B cell (primary cell): ENCODE results near the gene INHBA. TPM values are rescaled to one million over a fixed set of nuclear protein-coding genes. Genes with fewer than 3 reads are reported as not detected.

Experiments used
- ATAC-seq: fragments of 200-7000 bp; cut with Tn5 transposase; one replicate; pipeline ENCODE4 v1.10.0; 2021; ENCODE audit warnings: low read depth, mild to moderate bottlenecking, moderate number of reproducible peaks, moderate library complexity
- CTCF ChIA-PET: fragments of 350-600 bp; sonication (Branson Sonifier 250); formaldehyde crosslinking; loops from one replicate; lab custom pipeline; 2021; ENCODE audit warnings: antibody characterized with exemption, inconsistent platforms; lab: Charles Lee
- POLR2A ChIA-PET: fragments of 350-600 bp; sonication (Branson Sonifier 250); formaldehyde crosslinking; loops from one replicate; lab custom pipeline; 2021; ENCODE audit warnings: antibody characterized with exemption; lab: Charles Lee
- DNase-seq: peaks from one replicate; pipeline ENCODE4 v3.0.0; 2013
- H2AFZ ChIP-seq: 2 replicates; pipeline ENCODE4 v1.6.1; 2012; ENCODE audit warnings: mild to moderate bottlenecking, low read depth, low read length; ENCODE audit not compliant: insufficient read depth, poor library complexity, severe bottlenecking
- H3K27ac ChIP-seq, 2 donors: 1 replicate in 1 of 2; 2 replicates in 1 of 2; pipeline ENCODE4 v1.5.1; 2012 to 2013; ENCODE audit warnings: low read length in 2 of 2, mild to moderate bottlenecking in 2 of 2, moderate library complexity in 1 of 2
- H3K27me3 ChIP-seq, 4 experiments: fragments of 200-600 bp in 1 of 4; sonication (generic) in 1 of 4; replicated peaks in 1 of 4; 1 replicate in 2 of 4; 2 replicates in 2 of 4; pipeline versions ENCODE4 v1.6.1 to v1.7.0; 2013 to 2016; ENCODE audit warnings: low read length in 3 of 4, mild to moderate bottlenecking in 2 of 4, mixed read lengths in 1 of 4, moderate library complexity in 1 of 4; ENCODE audit not compliant: insufficient read depth in 4 of 4, control insufficient read depth in 3 of 4; ENCODE audit errors: control extremely low read depth in 1 of 4
- H3K36me3 ChIP-seq, 2 experiments: replicated peaks in 1 of 2; 1 replicate in 1 of 2; 2 replicates in 1 of 2; pipeline versions ENCODE4 v1.6.1 to v1.7.1; 2013; ENCODE audit warnings: low read length in 1 of 2; ENCODE audit not compliant: insufficient read depth in 2 of 2, control insufficient read depth in 1 of 2; ENCODE audit errors: control extremely low read depth in 1 of 2, extremely low read depth in 1 of 2
- H3K4me1 ChIP-seq, 2 donors: fragments of 200-600 bp in 1 of 2; sonication (generic) in 1 of 2; 1 replicate in 1 of 2; 2 replicates in 1 of 2; pipeline versions ENCODE4 v1.5.1 to v1.6.1; 2013 to 2017; ENCODE audit warnings: low read length in 2 of 2; ENCODE audit not compliant: control insufficient read depth in 2 of 2, insufficient read depth in 2 of 2
- H3K4me2 ChIP-seq: replicated peaks from 2 replicates; pipeline ENCODE3; 2012; ENCODE audit warnings: mild to moderate bottlenecking, low read depth, low read length; ENCODE audit not compliant: poor library complexity, severe bottlenecking
- H3K4me3 ChIP-seq, 5 experiments: fragments of 200-600 bp in 1 of 5; sonication (generic) in 1 of 5; 1 replicate in 3 of 5; 2 replicates in 2 of 5; pipeline versions ENCODE4 v1.5.1 to v1.7.0; 2011 to 2016; ENCODE audit warnings: low read length in 4 of 5, mild to moderate bottlenecking in 4 of 5, low read depth in 2 of 5, control low read depth in 1 of 5, moderate library complexity in 1 of 5; ENCODE audit not compliant: insufficient read depth in 1 of 5; ENCODE audit errors: control extremely low read depth in 1 of 5, extremely low read depth in 1 of 5
- H3K79me2 ChIP-seq: fragments of 200-600 bp; sonication (generic); one replicate; pipeline ENCODE4 v1.6.0; 2016; ENCODE audit warnings: low read length; ENCODE audit not compliant: control insufficient read depth, insufficient read depth
- H3K9ac ChIP-seq: fragments of 200-600 bp; sonication (generic); 2 replicates; pipeline ENCODE4 v1.6.1; 2017; ENCODE audit warnings: mild to moderate bottlenecking, low read length, moderate library complexity
- H3K9me3 ChIP-seq, 3 donors: one replicate each; pipeline versions ENCODE4 v1.6.1 to v1.7.1; 2013; ENCODE audit warnings: low read length in 2 of 3; ENCODE audit not compliant: control insufficient read depth in 2 of 3, insufficient read depth in 1 of 3; ENCODE audit errors: control extremely low read depth in 1 of 3
- H4K20me1 ChIP-seq: 2 replicates; pipeline ENCODE4 v1.6.0; 2012; ENCODE audit warnings: mild to moderate bottlenecking, low read length; ENCODE audit not compliant: insufficient read depth, control insufficient read depth, poor library complexity, severe bottlenecking
- H3K27ac Mint-ChIP-seq: one replicate; pipeline ENCODE4 v1.8.0; 2021; ENCODE audit warnings: mixed read lengths
- H3K27me3 Mint-ChIP-seq: one replicate; pipeline ENCODE4 v1.8.0; 2021; ENCODE audit warnings: mixed read lengths
- H3K4me1 Mint-ChIP-seq: one replicate; pipeline ENCODE4 v1.8.0; 2021; ENCODE audit warnings: mixed read lengths
- H3K4me3 Mint-ChIP-seq: one replicate; pipeline ENCODE4 v1.8.0; 2021; ENCODE audit warnings: mixed read lengths
- H3K9me3 Mint-ChIP-seq: one replicate; pipeline ENCODE4 v1.8.0; 2022; ENCODE audit warnings: mixed read lengths; ENCODE audit not compliant: insufficient read depth
- CTCF ChIP-seq: fragments of 200-600 bp; IDR thresholded peaks from one replicate; pipeline ENCODE4 v1.8.0; 2022; ENCODE audit warnings: antibody characterized with exemption, mild to moderate bottlenecking
- EZH2 ChIP-seq: IDR thresholded peaks from 2 replicates; pipeline ENCODE4 v1.6.1; 2012; ENCODE audit warnings: borderline replicate concordance, low read depth, mild to moderate bottlenecking, moderate library complexity, low read length; ENCODE audit not compliant: insufficient read depth, poor library complexity, severe bottlenecking
- WGBS: methylation state at CpG from one replicate; pipeline ENCODE4 v1.1.5; 2013; ENCODE audit warnings: missing lambda C conversion rate; ENCODE audit not compliant: insufficient coverage; 5-methylcytosine and 5-hydroxymethylcytosine counted together
- intact Hi-C: fragments of 100-400 bp; cut with micrococcal nuclease; formaldehyde crosslinking; loops from one replicate; pipeline ENCODE4 v1.10.0; 2022
- polyA plus RNA-seq: library from polyadenylated mRNA; depleted of rRNA; stranded (reverse); fragments of >200 nt; gene quantifications from 2 replicates; pipeline ENCODE4 v1.2.3, GENCODE V29; 2012
- total RNA-seq, 2 donors: library from RNA; stranded (reverse); fragments of 120-200 nt in 1 of 2; gene quantifications; 1 replicate in 1 of 2; 2 replicates in 1 of 2; pipeline versions ENCODE4 v1.2.3 to v1.2.4, GENCODE V29; 2013 to 2022

INHBA gene
- total and polyA plus RNA-seq, 2 donors (not counting 1 experiment from before 2014, with no cell fraction given): not detected

GRCh38 chr7:41710838-41711237, 7.9 kb upstream of the INHBA start:
- H3K4me1 Mint-ChIP-seq: peaks cover 3% of the 10 kb centered on the region
- ATAC-seq (no peak), DNase-seq (no peak)
- no peaks in the 10 kb centered on the region for H3K9me3 ChIP-seq
- ChIA-PET CTCF (interaction anchor here (1.2 to 2.6 kb wide), 2 partner anchors 12 to 14 kb away, joined by 4 to 6 read pairs; no protein-coding TSS in a partner anchor), POLR2A (no interaction called here)
- peaks cover 0 to 3% (median 1%) of the 10 kb centered on the region in 4 experiments for H3K27me3 ChIP-seq
- H3K27ac ChIP-seq: no peak overlapping the region
- no peak for TF ChIP-seq EZH2
- TF ChIP-seq CTCF: no peak
- H3K4me1 ChIP-seq: peaks cover 3 to 6% of the 10 kb centered on the region in 2 donors
- no peak overlapping the region for H2AFZ ChIP-seq
- no peak overlapping the region for H3K9ac ChIP-seq
- H3K27ac Mint-ChIP-seq: no peak overlapping the region
- H3K4me2 ChIP-seq: no peak overlapping the region
- intact Hi-C loops: no loop called here
- no peak overlapping the region for H3K4me3 Mint-ChIP-seq
- H3K4me3 ChIP-seq: no peak overlapping the region
- H3K79me2 ChIP-seq: no peaks in the 10 kb centered on the region
- 100% methylated on average over 1 of the region's 2 CpGs for WGBS
- peaks cover 14% of the 10 kb centered on the region for H3K27me3 Mint-ChIP-seq
- no peaks in the 10 kb centered on the region for H3K36me3 ChIP-seq
- H4K20me1 ChIP-seq: no peaks in the 10 kb centered on the region
- no peaks in the 10 kb centered on the region for H3K9me3 Mint-ChIP-seq

- ChIA-PET CTCF (interaction anchor here (2.6 kb wide), 1 partner anchor 13 kb away, joined by 6 read pairs; no protein-coding TSS in a partner anchor), POLR2A (no interaction called here)
- DNase-seq (no peak), ATAC-seq (no peak)
- H3K4me3 Mint-ChIP-seq: no peak overlapping the region
- H3K4me3 ChIP-seq: no peak overlapping the region
- H2AFZ ChIP-seq: no peak overlapping the region
- no peak overlapping the region for H3K4me2 ChIP-seq
- no peaks in the 10 kb centered on the region for H3K9me3 Mint-ChIP-seq
- H3K9me3 ChIP-seq: no peaks in the 10 kb centered on the region
- peaks cover 15% of the 10 kb centered on the region for H3K4me1 Mint-ChIP-seq
- no peaks in the 10 kb centered on the region for H3K36me3 ChIP-seq
- no peak overlapping the region for H3K27ac Mint-ChIP-seq
- TF ChIP-seq EZH2 (no peak), CTCF (no peak)
- no peaks in the 10 kb centered on the region for H3K27me3 ChIP-seq
- H3K79me2 ChIP-seq: no peaks in the 10 kb centered on the region
- no peak overlapping the region for H3K9ac ChIP-seq
- WGBS: 100% methylated on average over 1 of the region's 4 CpGs
- no peaks in the 10 kb centered on the region for H4K20me1 ChIP-seq
- H3K27me3 Mint-ChIP-seq: peaks cover 13% of the 10 kb centered on the region
- peaks cover 11 to 12% of the 10 kb centered on the region in 2 donors for H3K4me1 ChIP-seq
- H3K27ac ChIP-seq: no peak overlapping the region
- intact Hi-C loops: no loop called here
Measured at GRCh38 chr7:41709621-41710020, 6.7 kb upstream of the INHBA start.
